ENCODE results near the gene CTDP1. TPM values are rescaled to one million over a fixed set of nuclear protein-coding genes. Genes with fewer than 3 reads are reported as not detected.

Gene CTDP1
- total RNA-seq, 1 donor from 2014 or later, result 43.3 TPM

DNA sequence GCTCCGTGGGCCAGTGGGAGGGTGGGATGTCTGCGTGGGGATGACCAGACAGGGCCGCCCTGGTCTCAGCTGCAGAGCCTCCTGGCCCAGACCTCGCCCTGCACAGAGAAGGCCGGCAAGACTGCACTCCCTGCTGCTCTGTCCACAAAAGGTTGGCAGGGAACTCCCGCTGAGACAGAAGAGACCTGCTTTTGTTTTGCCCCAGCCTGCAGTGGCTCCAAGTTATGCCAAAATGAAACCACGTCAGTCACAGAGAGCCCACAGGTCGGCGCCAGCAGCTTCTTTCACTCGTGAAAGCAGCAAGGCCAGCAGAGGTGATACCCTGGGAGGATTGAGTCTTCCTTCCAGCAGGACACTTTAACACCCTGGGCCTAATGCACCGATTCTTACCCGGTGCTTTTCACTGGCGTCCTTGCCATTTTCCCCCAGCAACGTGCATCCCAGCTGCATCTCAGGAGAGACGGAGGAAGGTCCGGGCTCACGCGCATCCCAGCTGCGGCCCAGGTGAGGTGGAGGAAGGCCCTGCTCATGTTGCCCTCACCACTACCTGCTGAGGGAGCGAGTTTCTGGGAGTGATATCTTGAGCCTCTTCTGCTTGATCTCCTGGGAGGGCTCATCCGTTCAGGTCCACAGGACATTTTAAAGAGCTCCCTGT, 22.1 kb upstream of the CTDP1 start:
- intact Hi-C loops (cut with micrococcal nuclease), result no loop called here
- H3K4me3 Mint-ChIP-seq (ENCODE audit: low read depth), result no peak overlapping the region
- H3K27me3 Mint-ChIP-seq (ENCODE audit: low read depth), result peaks cover 37% of the 10 kb centered on the region
- H3K36me3 Mint-ChIP-seq (ENCODE audit: low read depth), result no peaks in the 10 kb centered on the region
- H3K27ac Mint-ChIP-seq, result no peak overlapping the region
- peaks cover 5% of the 10 kb centered on the region for H3K9me3 Mint-ChIP-seq
- no peak for DNase-seq (ENCODE audit: low spot score)
- peaks cover 9% of the 10 kb centered on the region for H3K4me1 Mint-ChIP-seq (ENCODE audit: low read depth)

- Mint-ChIP-seq H3K4me1 (ENCODE audit: low read depth) (peaks cover 9% of the 10 kb centered on the region), H3K27ac (no peak overlapping the region), H3K4me3 (ENCODE audit: low read depth) (no peak overlapping the region), H3K27me3 (ENCODE audit: low read depth) (peaks cover 36% of the 10 kb centered on the region), H3K9me3 (peaks cover 5% of the 10 kb centered on the region), H3K36me3 (ENCODE audit: low read depth) (no peaks in the 10 kb centered on the region)
- DNase-seq (ENCODE audit: low spot score), result no peak
- intact Hi-C loops (cut with micrococcal nuclease), result no loop called here
Observed at GRCh38 chr18:79658366-79658765, 21.2 kb upstream of the CTDP1 start.

DNA sequence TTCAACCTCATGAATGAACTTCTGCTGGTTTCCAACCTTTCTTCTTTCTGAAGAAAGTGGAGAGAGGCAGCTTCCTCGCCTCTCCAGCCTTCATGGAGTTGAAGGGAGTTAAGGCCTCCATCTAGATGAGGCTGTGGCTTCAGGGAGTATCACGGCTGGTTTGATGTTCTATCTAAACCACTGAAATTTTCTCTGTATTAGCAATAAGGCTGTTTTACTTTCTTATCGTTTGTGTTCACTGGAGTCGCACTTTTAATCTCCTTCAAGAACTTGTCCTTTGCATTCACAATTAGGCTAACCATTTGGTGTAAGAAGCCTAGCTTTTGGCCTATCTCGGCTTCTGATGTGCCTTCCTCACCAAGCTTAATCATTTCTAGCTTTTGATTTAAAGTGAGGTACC, 19.9 kb upstream of the CTDP1 start:
- H3K27me3 Mint-ChIP-seq (ENCODE audit: low read depth), result peaks cover 35% of the 10 kb centered on the region
- H3K4me3 Mint-ChIP-seq (ENCODE audit: low read depth), result no peak overlapping the region
- DNase-seq (ENCODE audit: low spot score), result no peak
- no peak overlapping the region for H3K27ac Mint-ChIP-seq
- H3K9me3 Mint-ChIP-seq, result peaks cover 5% of the 10 kb centered on the region
- peaks cover 9% of the 10 kb centered on the region for H3K4me1 Mint-ChIP-seq (ENCODE audit: low read depth)
- intact Hi-C loops (cut with micrococcal nuclease), result no loop called here
- no peaks in the 10 kb centered on the region for H3K36me3 Mint-ChIP-seq (ENCODE audit: low read depth)

GRCh38 chr18:79662034-79662433, 17.6 kb upstream of the CTDP1 start:
- Mint-ChIP-seq H3K27ac (no peak overlapping the region), H3K4me1 (ENCODE audit: low read depth) (peaks cover 9% of the 10 kb centered on the region), H3K36me3 (ENCODE audit: low read depth) (no peaks in the 10 kb centered on the region), H3K9me3 (no peaks in the 10 kb centered on the region), H3K4me3 (ENCODE audit: low read depth) (no peak overlapping the region), H3K27me3 (ENCODE audit: low read depth) (peaks cover 31% of the 10 kb centered on the region)
- DNase-seq (ENCODE audit: low spot score), result no peak
- intact Hi-C loops (cut with micrococcal nuclease), result no loop called here

GRCh38 chr18:79662439-79662838, 17.2 kb upstream of the CTDP1 start:
- no peak for DNase-seq (ENCODE audit: low spot score)
- Mint-ChIP-seq H3K27me3 (ENCODE audit: low read depth) (peaks cover 34% of the 10 kb centered on the region), H3K27ac (no peak overlapping the region), H3K36me3 (ENCODE audit: low read depth) (no peaks in the 10 kb centered on the region), H3K9me3 (no peaks in the 10 kb centered on the region), H3K4me1 (ENCODE audit: low read depth) (peaks cover 9% of the 10 kb centered on the region), H3K4me3 (ENCODE audit: low read depth) (no peak overlapping the region)
- intact Hi-C loops (cut with micrococcal nuclease), result no loop called here

DNA sequence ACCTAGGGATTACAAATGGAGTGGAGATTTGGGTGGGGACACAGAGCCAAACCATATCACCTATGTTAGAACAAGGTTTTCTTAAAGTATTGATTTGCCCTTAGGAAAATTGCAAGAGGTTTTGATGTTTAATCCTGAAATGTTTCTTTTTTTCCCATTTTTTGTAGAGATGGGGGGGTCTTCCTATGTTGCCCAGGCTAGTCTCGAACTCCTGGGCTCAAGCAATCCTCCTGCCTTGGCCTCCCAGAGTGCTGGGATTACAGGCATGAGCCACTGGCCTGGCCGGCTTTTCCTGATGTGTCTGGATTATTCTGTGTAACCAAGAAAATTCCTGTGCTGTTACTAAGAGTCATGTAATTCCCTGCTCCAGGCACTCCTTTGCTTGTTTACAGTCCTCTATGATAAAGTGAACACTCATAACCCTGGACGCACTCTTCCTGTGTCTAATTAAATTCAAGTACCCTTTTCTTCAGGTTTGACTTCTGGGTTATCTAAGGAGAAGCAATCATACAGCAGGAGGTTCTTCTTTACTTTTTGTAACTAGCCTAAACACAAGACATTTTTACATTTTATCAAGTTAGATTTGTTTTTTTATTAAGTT, 15.0 kb upstream of the CTDP1 start:
- no peak overlapping the region for H3K4me3 Mint-ChIP-seq (ENCODE audit: low read depth)
- no peaks in the 10 kb centered on the region for H3K9me3 Mint-ChIP-seq
- H3K27me3 Mint-ChIP-seq (ENCODE audit: low read depth), result peaks cover 38% of the 10 kb centered on the region
- H3K36me3 Mint-ChIP-seq (ENCODE audit: low read depth), result no peaks in the 10 kb centered on the region
- peaks cover 6% of the 10 kb centered on the region for H3K4me1 Mint-ChIP-seq (ENCODE audit: low read depth)
- no peak for DNase-seq (ENCODE audit: low spot score)
- intact Hi-C loops (cut with micrococcal nuclease), result no loop called here
- H3K27ac Mint-ChIP-seq, result no peak overlapping the region

- no peaks in the 10 kb centered on the region for H3K36me3 Mint-ChIP-seq (ENCODE audit: low read depth)
Observed at GRCh38 chr18:79668203-79668602, 11.4 kb upstream of the CTDP1 start.

GRCh38 chr18:79672490-79673276, 6.9 kb upstream of the CTDP1 start:
- no peaks in the 10 kb centered on the region for H3K9me3 Mint-ChIP-seq
- no peak overlapping the region for H3K4me3 Mint-ChIP-seq (ENCODE audit: low read depth)
- H3K4me1 Mint-ChIP-seq (ENCODE audit: low read depth), result peaks cover 13% of the 10 kb centered on the region
- H3K27ac Mint-ChIP-seq, result no peak overlapping the region
- no peak for DNase-seq (ENCODE audit: low spot score)
- peaks cover 22% of the 10 kb centered on the region for H3K36me3 Mint-ChIP-seq (ENCODE audit: low read depth)
- intact Hi-C loops (cut with micrococcal nuclease), result no loop called here
- H3K27me3 Mint-ChIP-seq (ENCODE audit: low read depth), result peaks cover 6% of the 10 kb centered on the region

More at GRCh38 chr18:79668203-79668602, 11.4 kb upstream of the CTDP1 start:
- Mint-ChIP-seq H3K9me3 (no peaks in the 10 kb centered on the region), H3K4me1 (ENCODE audit: low read depth) (peaks cover 2% of the 10 kb centered on the region), H3K27me3 (ENCODE audit: low read depth) (peaks cover 19% of the 10 kb centered on the region), H3K4me3 (ENCODE audit: low read depth) (no peak overlapping the region), H3K27ac (no peak overlapping the region)
- no peak for DNase-seq (ENCODE audit: low spot score)
- intact Hi-C loops (cut with micrococcal nuclease), result no loop called here

GRCh38 chr18:79677221-79677620, 2.4 kb upstream of the CTDP1 start:
- Mint-ChIP-seq H3K27me3 (ENCODE audit: low read depth) (no peaks in the 10 kb centered on the region), H3K4me1 (ENCODE audit: low read depth) (peaks cover 39% of the 10 kb centered on the region), H3K27ac (no peak overlapping the region), H3K36me3 (ENCODE audit: low read depth) (peaks cover 42% of the 10 kb centered on the region), H3K4me3 (ENCODE audit: low read depth) (peak overlapping the region; percentile 92), H3K9me3 (no peaks in the 10 kb centered on the region)
- no peak for DNase-seq (ENCODE audit: low spot score)
- intact Hi-C loops (cut with micrococcal nuclease), result no loop called here

DNA sequence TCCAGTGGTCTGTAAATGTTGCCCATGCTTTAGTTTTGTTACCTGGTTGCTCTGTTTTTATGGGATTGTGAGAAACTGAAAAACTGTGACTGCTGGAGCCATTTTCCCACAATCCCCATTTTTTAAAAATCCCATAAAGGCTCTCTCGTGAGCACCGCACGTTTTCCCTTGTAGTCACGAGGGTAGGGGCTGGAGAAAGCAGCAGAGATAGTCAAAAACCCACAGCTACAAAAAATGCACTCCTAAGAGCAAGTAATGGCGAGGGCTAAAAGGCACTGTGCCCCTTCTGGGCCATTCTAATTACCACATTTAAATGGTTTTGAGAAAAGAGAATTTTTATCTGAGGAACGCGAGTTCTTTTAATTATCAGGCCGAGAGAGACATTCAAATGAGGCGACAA, 1.8 kb upstream of the CTDP1 start:
- Mint-ChIP-seq H3K9me3 (no peaks in the 10 kb centered on the region), H3K4me1 (ENCODE audit: low read depth) (peaks cover 45% of the 10 kb centered on the region), H3K4me3 (ENCODE audit: low read depth) (peak overlapping the region; percentile 92), H3K27me3 (ENCODE audit: low read depth) (no peaks in the 10 kb centered on the region), H3K27ac (peak overlapping the region; percentile 38), H3K36me3 (ENCODE audit: low read depth) (peaks cover 49% of the 10 kb centered on the region)
- intact Hi-C loops (cut with micrococcal nuclease), result no loop called here
- no peak for DNase-seq (ENCODE audit: low spot score)

- no peaks in the 10 kb centered on the region for H3K9me3 Mint-ChIP-seq
- peak; percentile 98 for DNase-seq (ENCODE audit: low spot score)
- peak overlapping the region; percentile 92 for H3K4me3 Mint-ChIP-seq (ENCODE audit: low read depth)
- peaks cover 53% of the 10 kb centered on the region for H3K4me1 Mint-ChIP-seq (ENCODE audit: low read depth)
- intact Hi-C loops (cut with micrococcal nuclease), result loop anchor here (1.0 kb wide), 5 partner anchors 156 to 610 kb away; partner anchors contain the start of genes ATP9B, NFATC1, RBFA and TXNL4A
- peaks cover 59% of the 10 kb centered on the region for H3K36me3 Mint-ChIP-seq (ENCODE audit: low read depth)
- H3K27ac Mint-ChIP-seq, result peak overlapping the region; percentile 98
- H3K27me3 Mint-ChIP-seq (ENCODE audit: low read depth), result no peaks in the 10 kb centered on the region
Observed at GRCh38 chr18:79678665-79679551, 695 bp upstream of the CTDP1 start.

GRCh38 chr18:79680100-79680879, 687 bp downstream of the CTDP1 start:
- peak; percentile 43 for DNase-seq (ENCODE audit: low spot score)
- Mint-ChIP-seq H3K9me3 (no peaks in the 10 kb centered on the region), H3K27ac (peak overlapping the region; percentile 85), H3K36me3 (ENCODE audit: low read depth) (peaks cover 68% of the 10 kb centered on the region), H3K4me3 (ENCODE audit: low read depth) (peak overlapping the region; percentile 89), H3K27me3 (ENCODE audit: low read depth) (no peaks in the 10 kb centered on the region), H3K4me1 (ENCODE audit: low read depth) (peaks cover 67% of the 10 kb centered on the region)
- intact Hi-C loops (cut with micrococcal nuclease), result loop anchor here (5.0 to 10.0 kb wide), 3 partner anchors 215 to 427 kb away; partner anchors contain the start of genes ADNP2 and HSBP1L1
